T-cell (primary cell): ENCODE measurements around the gene REEP6. TPM values are rescaled to one million over a fixed set of nuclear protein-coding genes. Genes with fewer than 3 reads are reported as not detected.

ENCODE experiments used
- ATAC-seq, 4 experiments: fragments of 200-7000 bp in 3 of 4; fragments of 150-1000 bp in 1 of 4; cut with Tn5 transposase; replicated peaks in 1 of 4; 1 replicate in 3 of 4; 2 replicates in 1 of 4; pipeline ENCODE4 v1.10.0; 2021; ENCODE audit warnings: moderate library complexity in 3 of 4, mild to moderate bottlenecking in 2 of 4, moderate number of reproducible peaks in 1 of 4
- CTCF ChIA-PET, 2 donors: fragments of 300-600 bp; sonication (Branson Sonifier 250); formaldehyde crosslinking; loops; one replicate each; lab custom pipeline; 2022; ENCODE audit warnings: antibody characterized with exemption in 2 of 2; lab: Charles Lee
- POLR2A ChIA-PET, 2 donors: fragments of 300-600 bp; sonication (Branson Sonifier 250); formaldehyde crosslinking; loops; one replicate each; lab custom pipeline; 2022; ENCODE audit warnings: antibody characterized with exemption in 2 of 2; lab: Charles Lee
- DNase-seq, 35 experiments: peaks; one replicate each; pipeline versions ENCODE4 v3.0.0 to v3.0.0-alpha.2; 2013 to 2023
- H3K27ac ChIP-seq: one replicate; pipeline ENCODE4 v1.5.1; 2013; ENCODE audit warnings: low read length
- H3K27me3 ChIP-seq, 2 experiments: replicated peaks in 1 of 2; 1 replicate in 1 of 2; 2 replicates in 1 of 2; pipeline versions ENCODE4 v1.6.1 to v1.7.0; 2013; ENCODE audit warnings: low read length in 1 of 2, mixed read lengths in 1 of 2; ENCODE audit not compliant: control insufficient read depth in 2 of 2, insufficient read depth in 2 of 2; ENCODE audit errors: extremely low read depth in 1 of 2
- H3K36me3 ChIP-seq, 2 donors: 1 replicate in 1 of 2; 2 replicates in 1 of 2; pipeline versions ENCODE4 v1.6.1 to v1.7.0; 2013; ENCODE audit warnings: low read length in 1 of 2; ENCODE audit not compliant: control insufficient read depth in 2 of 2, insufficient read depth in 1 of 2; ENCODE audit errors: extremely low read depth in 1 of 2
- H3K4me1 ChIP-seq, 2 experiments: 1 replicate in 1 of 2; 2 replicates in 1 of 2; pipeline versions ENCODE4 v1.6.1 to v1.7.0; 2013; ENCODE audit warnings: low read length in 2 of 2, mixed read lengths in 1 of 2; ENCODE audit not compliant: insufficient read depth in 2 of 2, control insufficient read depth in 1 of 2; ENCODE audit errors: extremely low read depth in 1 of 2
- H3K4me3 ChIP-seq, 2 donors: 1 replicate in 1 of 2; 2 replicates in 1 of 2; pipeline versions ENCODE4 v1.5.1 to v1.7.0; 2013; ENCODE audit warnings: mild to moderate bottlenecking in 2 of 2, low read length in 1 of 2, moderate library complexity in 1 of 2; ENCODE audit not compliant: control insufficient read depth in 1 of 2; ENCODE audit errors: extremely low read depth in 1 of 2
- H3K9me3 ChIP-seq: 2 replicates; pipeline ENCODE4 v1.7.0; 2013
- H3K27ac Mint-ChIP-seq, 2 donors: one replicate each; pipeline ENCODE4 v1.8.0; 2020 to 2021; ENCODE audit warnings: mild to moderate bottlenecking in 2 of 2, mixed read lengths in 2 of 2
- H3K27me3 Mint-ChIP-seq, 2 donors: one replicate each; pipeline ENCODE4 v1.8.0; 2021 to 2022; ENCODE audit warnings: mixed read lengths in 2 of 2
- H3K36me3 Mint-ChIP-seq: one replicate; pipeline ENCODE4 v1.8.0; 2021; ENCODE audit warnings: mixed read lengths
- H3K4me1 Mint-ChIP-seq, 3 donors: one replicate each; pipeline ENCODE4 v1.8.0; 2020 to 2022; ENCODE audit warnings: mixed read lengths in 3 of 3, mild to moderate bottlenecking in 1 of 3
- H3K4me3 Mint-ChIP-seq, 3 donors: one replicate each; pipeline ENCODE4 v1.8.0; 2020 to 2022; ENCODE audit warnings: mild to moderate bottlenecking in 3 of 3, mixed read lengths in 3 of 3, moderate library complexity in 3 of 3
- H3K9me3 Mint-ChIP-seq, 3 donors: one replicate each; pipeline ENCODE4 v1.8.0; 2020 to 2022; ENCODE audit warnings: mixed read lengths in 3 of 3
- WGBS: methylation state at CpG from one replicate; pipeline ENCODE4 v1.1.5; 2013; ENCODE audit warnings: missing lambda C conversion rate; ENCODE audit not compliant: insufficient coverage; 5-methylcytosine and 5-hydroxymethylcytosine counted together
- total RNA-seq, 35 experiments: library from RNA in 6 of 35; stranded (reverse) in 6 of 35; fragments of 120-200 nt in 1 of 35; gene quantifications; one replicate each; pipeline versions ENCODE4 v1.2.1 to v1.2.4 and lab custom pipeline; 2013 to 2026

REEP6 gene
- total RNA-seq, 5 donors from 2014 or later (not counting 1 experiment from before 2014, with no cell fraction given), result 2.2 to 6.9 (median 5.5) TPM

DNA sequence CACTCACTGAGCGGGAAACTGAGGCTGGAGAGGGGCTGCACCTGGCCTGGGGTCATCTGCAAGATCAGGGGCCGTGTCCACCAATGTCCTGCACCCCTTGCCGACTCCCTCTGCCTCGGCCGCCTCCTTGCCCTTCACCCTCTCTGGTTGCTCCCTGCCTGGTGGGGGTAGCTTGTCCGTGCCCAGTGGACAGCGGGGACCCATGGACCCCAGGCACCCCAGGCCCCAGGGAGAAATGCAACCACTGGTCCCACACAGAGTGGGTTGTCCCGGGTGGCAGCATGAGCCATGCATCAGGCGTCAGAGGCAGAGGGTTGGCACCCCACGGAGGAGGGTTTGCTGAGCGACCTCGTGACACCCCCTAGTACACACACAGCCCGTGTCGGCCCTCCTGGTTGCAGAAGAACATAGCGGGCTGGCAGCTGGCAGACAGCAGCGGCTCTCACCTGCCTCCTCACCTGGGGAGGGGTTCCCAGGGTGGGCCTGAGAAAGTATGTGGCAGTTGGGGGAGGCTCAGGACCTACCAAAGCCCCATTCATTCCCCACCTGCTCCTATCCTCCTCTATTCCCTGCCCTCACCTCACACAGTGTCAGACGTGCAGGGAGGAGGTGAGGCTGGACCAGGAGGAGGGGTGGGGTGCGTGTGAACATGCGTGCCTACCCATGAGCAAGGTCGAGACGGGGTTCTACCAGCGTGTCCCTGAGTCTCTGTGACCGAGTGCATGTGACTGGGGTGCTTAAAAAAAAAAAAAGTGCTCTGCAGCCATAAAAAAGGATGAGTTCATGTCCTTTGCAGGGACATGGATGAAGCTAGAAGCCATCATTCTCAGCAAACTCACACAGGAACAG, 13.2 kb downstream of the REEP6 start:
- H3K4me1 ChIP-seq, result peaks cover 0 to 32% of the 10 kb centered on the region in 2 experiments
- POLR2A ChIA-PET, result no interaction called here

DNA sequence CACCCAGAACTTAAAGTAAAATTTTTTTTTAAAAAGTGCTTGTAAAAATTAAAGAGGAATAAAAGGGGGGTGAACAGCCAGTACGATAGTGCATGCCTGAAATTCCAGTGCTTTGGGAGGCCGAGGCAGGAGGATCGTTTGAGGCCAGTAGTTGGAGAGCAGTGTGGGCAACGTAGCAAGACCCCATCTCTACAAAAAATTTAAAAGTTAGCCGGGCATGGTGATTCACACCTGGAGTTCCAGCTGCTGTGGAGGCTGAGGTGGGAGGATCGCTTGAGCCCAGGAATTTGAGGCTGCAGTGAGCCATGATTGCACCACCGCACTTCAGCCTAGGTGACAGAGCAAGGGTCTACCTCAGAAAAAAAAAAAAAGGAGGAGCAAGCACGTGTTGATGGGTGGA, 14.0 kb downstream of the REEP6 start:
- H3K36me3 ChIP-seq, result no peaks in the 10 kb centered on the region
- 73% methylated on average over 8 of the region's 8 CpGs for WGBS
- H3K4me3 ChIP-seq, result no peak overlapping the region
- POLR2A ChIA-PET, result no interaction called here
- H3K27me3 ChIP-seq, result peaks cover 0 to 66% of the 10 kb centered on the region in 2 experiments
- peaks cover 0 to 32% of the 10 kb centered on the region in 2 experiments for H3K4me1 ChIP-seq
- Mint-ChIP-seq H3K4me1 (peaks cover 11 to 23% (median 23%) of the 10 kb centered on the region in 3 donors), H3K36me3 (no peaks in the 10 kb centered on the region), H3K9me3 (no peaks in the 10 kb centered on the region), H3K27ac (no peak overlapping the region), H3K4me3 (no peak overlapping the region), H3K27me3 (peaks cover 3 to 7% of the 10 kb centered on the region in 2 donors)
- ATAC-seq, result no peak
- no peaks in the 10 kb centered on the region for H3K9me3 ChIP-seq
- no peak for DNase-seq
- H3K27ac ChIP-seq, result no peak overlapping the region
- CTCF ChIA-PET, result interaction anchor here in 1 of 2 donors (0.6 kb wide), 1 partner anchor 48 kb away, joined by 5 read pairs; no protein-coding TSS in a partner anchor

More for the DNA sequence above, 13.2 kb downstream of the REEP6 start:
- Mint-ChIP-seq H3K27ac (no peak overlapping the region), H3K4me1 (peaks cover 11 to 20% (median 19%) of the 10 kb centered on the region in 3 donors), H3K9me3 (no peaks in the 10 kb centered on the region), H3K27me3 (peaks cover 3 to 6% of the 10 kb centered on the region in 2 donors), H3K4me3 (peak overlapping the region in 1 of 3 donors; percentile 31), H3K36me3 (no peaks in the 10 kb centered on the region)
- CTCF ChIA-PET, result interaction anchor here in 1 of 2 donors (0.6 kb wide), 1 partner anchor 49 kb away, joined by 5 read pairs; no protein-coding TSS in a partner anchor
- Histone ChIP-seq H3K36me3 (no peaks in the 10 kb centered on the region), H3K9me3 (no peaks in the 10 kb centered on the region), H3K27me3 (peaks cover 0 to 61% of the 10 kb centered on the region in 2 experiments), H3K4me3 (no peak overlapping the region), H3K27ac (no peak overlapping the region)
- no peak for DNase-seq
- WGBS, result 66% methylated on average over 16 of the region's 23 CpGs
- ATAC-seq, result no peak

DNA sequence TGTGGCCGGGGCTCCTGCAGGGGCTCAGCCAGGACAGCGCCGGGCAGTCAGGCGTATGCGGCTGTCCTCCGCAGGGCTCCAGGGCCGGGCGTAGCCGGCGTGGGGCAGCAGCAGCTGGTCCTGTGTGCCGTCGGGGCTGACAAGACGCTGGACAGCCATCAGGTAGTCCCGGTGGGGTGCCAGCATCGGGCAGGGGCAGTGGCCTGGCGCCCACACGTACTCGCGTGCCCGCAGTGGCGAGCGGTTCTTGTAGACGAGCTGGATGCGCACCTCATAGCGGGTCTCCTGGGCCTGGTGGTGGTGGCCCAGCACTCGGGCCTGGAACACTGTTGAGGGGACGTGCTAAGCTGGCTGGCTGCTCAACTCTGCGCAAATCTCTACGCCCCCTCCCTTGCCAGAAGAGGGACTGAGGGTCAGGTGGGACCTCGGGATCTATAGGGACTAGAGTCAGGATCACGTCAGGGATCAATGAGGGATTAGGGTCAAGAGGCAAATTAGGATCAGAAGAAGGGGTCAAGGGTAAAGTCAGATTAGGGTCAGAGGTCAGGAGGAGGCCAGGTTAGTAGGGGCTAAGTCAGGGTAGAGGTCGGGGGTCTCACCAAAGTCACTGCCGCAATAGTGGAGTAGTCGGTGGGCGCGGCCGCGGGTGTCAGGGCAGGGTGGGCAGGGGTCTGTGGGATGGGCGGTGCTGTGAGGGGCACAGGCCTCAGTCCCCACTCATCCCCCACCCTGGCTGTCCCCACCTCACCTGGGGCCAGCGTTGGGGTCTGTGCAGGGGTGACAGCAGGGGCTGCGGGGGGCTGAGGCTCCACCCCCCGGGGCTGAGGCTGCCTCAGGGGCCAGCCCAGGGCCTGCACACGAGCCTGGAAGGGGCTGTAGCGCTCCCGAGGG, 15.3 kb downstream of the REEP6 start:
- H3K27ac Mint-ChIP-seq, result no peak overlapping the region

DNA sequence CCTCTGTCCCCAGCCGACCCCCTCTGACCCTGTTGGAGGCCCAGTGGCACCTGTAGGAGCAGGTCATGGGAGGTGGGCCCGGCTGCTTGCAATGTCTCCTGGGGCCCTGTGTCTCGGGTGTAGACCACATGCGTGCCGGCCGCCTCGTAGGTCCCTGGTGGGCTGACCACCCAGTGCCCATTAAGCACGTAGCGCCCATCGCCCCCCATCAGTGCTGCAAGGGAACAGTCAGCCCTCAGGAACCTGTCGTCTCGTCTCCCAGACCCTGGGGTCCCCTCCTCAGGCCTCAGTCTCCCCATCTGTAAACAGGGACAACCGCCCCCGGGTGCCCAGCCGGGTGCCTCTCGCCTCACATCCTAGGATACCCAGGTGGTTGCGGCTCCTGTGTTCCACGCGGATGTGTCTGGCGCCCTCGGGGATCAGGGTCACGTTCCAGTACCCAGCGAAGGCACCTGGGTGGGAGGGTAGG, 16.2 kb downstream of the REEP6 start:
- peak overlapping the region; percentile 43 for H3K27ac ChIP-seq
- WGBS, result 81% methylated on average over 21 of the region's 23 CpGs
- no peak for ATAC-seq
- DNase-seq, result no peak
- POLR2A ChIA-PET, result no interaction called here
- Mint-ChIP-seq H3K9me3 (no peaks in the 10 kb centered on the region), H3K27ac (no peak overlapping the region), H3K36me3 (no peaks in the 10 kb centered on the region), H3K4me3 (peak overlapping the region in 1 of 3 donors; percentile 81), H3K27me3 (peaks cover 3 to 8% of the 10 kb centered on the region in 2 donors), H3K4me1 (peaks cover 13 to 31% (median 25%) of the 10 kb centered on the region in 3 donors)
- CTCF ChIA-PET, result no interaction called here
- H3K9me3 ChIP-seq, result no peaks in the 10 kb centered on the region
- H3K4me3 ChIP-seq, result no peak overlapping the region
- H3K27me3 ChIP-seq, result peaks cover 0 to 81% of the 10 kb centered on the region in 2 experiments
- H3K4me1 ChIP-seq, result peaks cover 0 to 43% of the 10 kb centered on the region in 2 experiments
- no peaks in the 10 kb centered on the region for H3K36me3 ChIP-seq

More for the DNA sequence above, 15.3 kb downstream of the REEP6 start:
- peaks cover 11 to 28% (median 25%) of the 10 kb centered on the region in 3 donors for H3K4me1 Mint-ChIP-seq
- WGBS, result 91% methylated on average over 35 of the region's 45 CpGs
- Histone ChIP-seq H3K4me3 (no peak overlapping the region), H3K4me1 (peaks cover 0 to 36% of the 10 kb centered on the region in 2 experiments), H3K9me3 (no peaks in the 10 kb centered on the region), H3K27ac (no peak overlapping the region), H3K27me3 (peaks cover 0 to 75% of the 10 kb centered on the region in 2 experiments), H3K36me3 (no peaks in the 10 kb centered on the region)
- H3K36me3 Mint-ChIP-seq, result no peaks in the 10 kb centered on the region
- no peaks in the 10 kb centered on the region for H3K9me3 Mint-ChIP-seq
- ChIA-PET POLR2A (interaction anchor here in 1 of 2 donors (0.5 kb wide), 1 partner anchor 1337 kb away, joined by 7 read pairs; no protein-coding TSS in a partner anchor), CTCF (no interaction called here)
- H3K4me3 Mint-ChIP-seq, result no peak overlapping the region
- peaks cover 3 to 8% of the 10 kb centered on the region in 2 donors for H3K27me3 Mint-ChIP-seq
- ATAC-seq, result no peak
- DNase-seq, result no peak

DNA sequence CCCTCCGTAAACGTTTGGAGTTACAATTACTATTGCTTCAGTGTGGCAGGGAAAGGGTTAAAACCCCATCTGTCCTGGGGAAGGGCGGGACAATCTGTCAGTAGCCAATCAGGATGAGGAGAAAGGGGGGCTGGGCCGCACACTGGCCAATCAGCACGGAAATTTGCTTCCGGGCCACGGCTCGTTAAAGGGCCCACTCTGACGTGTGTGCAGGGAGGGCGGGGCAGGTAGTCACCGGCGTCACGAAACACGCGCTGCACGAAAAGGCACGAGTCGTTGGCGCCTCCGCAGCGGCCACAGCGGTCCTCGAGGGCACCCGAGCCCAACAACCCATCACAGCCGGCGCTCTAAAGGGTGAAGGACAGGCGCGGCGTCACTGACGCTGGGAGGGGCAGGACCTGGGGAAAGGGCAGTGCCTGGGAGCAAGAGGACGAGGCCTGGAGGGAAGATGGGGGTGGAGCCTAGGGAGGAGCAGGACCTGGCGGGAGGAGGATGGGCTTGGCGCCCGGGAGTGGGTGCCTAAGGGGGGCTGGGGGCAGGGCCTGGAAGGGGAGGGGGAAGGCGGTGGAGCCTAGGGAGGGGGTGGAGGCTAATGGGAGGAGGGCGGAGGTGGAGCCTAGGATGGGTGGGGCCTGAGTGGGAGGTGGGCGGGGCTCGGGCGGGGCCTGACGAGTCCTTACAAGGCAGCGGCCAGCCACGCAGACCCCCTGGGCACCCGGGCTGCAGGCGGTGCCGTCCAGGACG, 17.0 kb downstream of the REEP6 start:
- peak overlapping the region; percentile 75 to 95 for H3K27ac Mint-ChIP-seq
- H3K4me1 Mint-ChIP-seq, result peaks cover 17 to 31% (median 20%) of the 10 kb centered on the region in 3 donors
- peaks cover 0 to 80% of the 10 kb centered on the region in 2 experiments for H3K27me3 ChIP-seq
- H3K27ac ChIP-seq, result peak overlapping the region; percentile 62
- H3K9me3 Mint-ChIP-seq, result no peaks in the 10 kb centered on the region
- peak overlapping the region; percentile 30 to 54 for H3K4me3 ChIP-seq
- peaks cover 0 to 48% of the 10 kb centered on the region in 2 experiments for H3K4me1 ChIP-seq
- peaks cover 0 to 5% of the 10 kb centered on the region in 2 donors for H3K27me3 Mint-ChIP-seq
- WGBS, result 8% methylated on average over 37 of the region's 46 CpGs
- H3K36me3 Mint-ChIP-seq, result no peaks in the 10 kb centered on the region
- peak overlapping the region; percentile 81 to 87 (median 83) for H3K4me3 Mint-ChIP-seq
- no peaks in the 10 kb centered on the region for H3K36me3 ChIP-seq
- DNase-seq (peak; percentile 84 to 97 (median 92)), ATAC-seq (peak; percentile 90 to 93 (median 90))
- H3K9me3 ChIP-seq, result no peaks in the 10 kb centered on the region
- POLR2A ChIA-PET, result no interaction called here
- CTCF ChIA-PET, result no interaction called here
